NCI-H1694 treated with DMSO at 0.1 percent for 48 hours (cell line): ENCODE measurements around the gene CYP27A1.

Experiments used
- DNase-seq: peaks from one replicate; lab custom pipeline; 2025; lab: John Stamatoyannopoulos, UW

The CYP27A1 gene

DNA sequence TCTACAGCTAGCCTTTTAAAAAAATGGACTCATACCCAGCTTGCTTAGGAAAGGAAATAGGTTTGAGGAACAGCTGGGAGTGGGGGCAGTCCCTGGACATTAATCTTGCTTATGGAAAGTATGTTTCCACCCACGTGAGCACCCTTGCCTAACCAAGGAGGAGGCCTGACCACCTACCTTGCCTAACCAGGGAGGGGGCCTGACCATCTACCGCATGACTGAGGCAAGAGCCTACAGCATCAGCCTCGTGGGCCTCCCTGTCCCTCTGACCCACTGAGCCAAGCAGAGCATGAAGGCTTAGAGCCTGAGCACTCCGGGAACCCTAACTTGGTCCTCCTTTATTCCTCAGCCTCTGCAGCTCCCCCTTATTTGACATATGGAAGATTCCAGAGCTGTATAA lies 29.4 kb downstream of the CYP27A1 start:
- DNase-seq, result no peak

DNA sequence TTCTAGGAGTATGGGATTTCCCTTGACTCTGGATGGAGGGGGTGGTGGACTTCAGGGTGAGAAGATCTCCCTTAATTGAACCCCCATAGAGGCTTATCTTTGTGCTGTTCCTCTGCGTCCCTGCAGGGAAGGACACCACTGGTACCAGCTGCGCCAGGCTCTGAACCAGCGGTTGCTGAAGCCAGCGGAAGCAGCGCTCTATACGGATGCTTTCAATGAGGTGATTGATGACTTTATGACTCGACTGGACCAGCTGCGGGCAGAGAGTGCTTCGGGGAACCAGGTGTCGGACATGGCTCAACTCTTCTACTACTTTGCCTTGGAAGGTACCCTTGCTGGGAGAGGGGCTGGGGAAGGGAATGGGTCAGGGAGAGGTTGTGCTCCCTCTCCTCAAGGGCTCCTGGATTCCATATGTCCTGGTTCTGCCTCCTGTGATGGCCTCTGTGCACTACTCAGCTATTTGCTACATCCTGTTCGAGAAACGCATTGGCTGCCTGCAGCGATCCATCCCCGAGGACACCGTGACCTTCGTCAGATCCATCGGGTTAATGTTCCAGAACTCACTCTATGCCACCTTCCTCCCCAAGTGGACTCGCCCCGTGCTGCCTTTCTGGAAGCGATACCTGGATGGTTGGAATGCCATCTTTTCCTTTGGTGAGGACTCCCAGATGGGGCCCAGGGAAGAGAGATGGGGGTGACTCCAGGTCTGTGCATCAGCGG lies 30.3 kb downstream of the CYP27A1 start:
- DNase-seq, result no peak

DNA sequence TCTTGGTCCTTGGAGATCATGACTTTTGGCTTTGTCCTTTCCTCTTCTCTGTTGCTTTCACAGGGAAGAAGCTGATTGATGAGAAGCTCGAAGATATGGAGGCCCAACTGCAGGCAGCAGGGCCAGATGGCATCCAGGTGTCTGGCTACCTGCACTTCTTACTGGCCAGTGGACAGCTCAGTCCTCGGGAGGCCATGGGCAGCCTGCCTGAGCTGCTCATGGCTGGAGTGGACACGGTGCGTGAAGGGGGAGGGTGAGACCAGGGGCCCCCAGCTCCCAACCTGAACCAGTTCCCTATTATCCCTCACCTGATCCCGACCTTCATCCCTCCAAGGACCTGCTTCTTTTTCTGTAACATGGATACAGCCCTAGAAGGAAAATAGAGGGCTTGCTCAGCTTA lies 30.9 kb downstream of the CYP27A1 start:
- no peak for DNase-seq

DNA sequence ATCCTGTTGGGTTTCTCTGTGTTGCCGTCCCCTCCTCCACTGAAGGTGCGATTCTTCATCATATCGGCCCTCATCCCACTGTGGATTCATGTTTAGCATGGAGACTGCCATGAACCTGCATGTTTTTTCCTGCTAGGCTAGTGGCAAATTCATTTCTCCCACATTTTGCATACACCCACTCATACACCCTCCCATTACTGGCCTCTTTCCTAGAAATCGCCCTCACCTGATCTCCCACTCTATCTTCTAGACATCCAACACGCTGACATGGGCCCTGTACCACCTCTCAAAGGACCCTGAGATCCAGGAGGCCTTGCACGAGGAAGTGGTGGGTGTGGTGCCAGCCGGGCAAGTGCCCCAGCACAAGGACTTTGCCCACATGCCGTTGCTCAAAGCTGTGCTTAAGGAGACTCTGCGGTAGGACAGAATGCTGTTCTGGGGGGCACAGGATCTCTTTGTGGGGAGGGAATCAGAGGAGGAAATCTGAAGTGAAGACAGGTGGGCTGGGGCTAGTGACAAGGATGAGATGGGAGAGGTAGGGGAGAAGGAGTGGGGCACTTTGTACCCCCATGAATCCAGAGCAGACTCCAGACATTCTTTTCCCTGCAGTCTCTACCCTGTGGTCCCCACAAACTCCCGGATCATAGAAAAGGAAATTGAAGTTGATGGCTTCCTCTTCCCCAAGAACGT lies 32.0 kb downstream of the CYP27A1 start:
- DNase-seq, result no peak

DNA sequence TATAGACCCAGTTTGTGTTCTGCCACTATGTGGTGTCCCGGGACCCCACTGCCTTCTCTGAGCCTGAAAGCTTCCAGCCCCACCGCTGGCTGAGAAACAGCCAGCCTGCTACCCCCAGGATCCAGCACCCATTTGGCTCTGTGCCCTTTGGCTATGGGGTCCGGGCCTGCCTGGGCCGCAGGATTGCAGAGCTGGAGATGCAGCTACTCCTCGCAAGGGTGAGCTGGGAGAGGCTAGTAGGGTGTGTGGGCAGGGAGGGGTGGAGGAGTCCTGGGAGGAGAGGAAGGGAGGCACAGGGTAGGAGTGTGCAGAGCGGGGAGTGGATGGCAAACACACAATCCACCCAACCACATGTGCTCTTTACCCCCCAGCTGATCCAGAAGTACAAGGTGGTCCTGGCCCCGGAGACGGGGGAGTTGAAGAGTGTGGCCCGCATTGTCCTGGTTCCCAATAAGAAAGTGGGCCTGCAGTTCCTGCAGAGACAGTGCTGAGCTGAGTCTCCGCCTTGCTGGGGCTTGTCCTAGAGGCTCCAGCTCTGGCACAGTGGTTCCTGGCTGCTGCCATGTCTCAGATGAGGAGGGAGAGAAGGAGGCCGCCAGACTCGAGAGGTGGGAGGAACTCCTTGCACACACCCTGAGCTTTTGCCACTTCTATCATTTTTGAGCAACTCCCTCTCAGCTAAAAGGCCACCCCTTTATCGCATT lies 32.7 kb downstream of the CYP27A1 start:
- DNase-seq, result no peak

DNA sequence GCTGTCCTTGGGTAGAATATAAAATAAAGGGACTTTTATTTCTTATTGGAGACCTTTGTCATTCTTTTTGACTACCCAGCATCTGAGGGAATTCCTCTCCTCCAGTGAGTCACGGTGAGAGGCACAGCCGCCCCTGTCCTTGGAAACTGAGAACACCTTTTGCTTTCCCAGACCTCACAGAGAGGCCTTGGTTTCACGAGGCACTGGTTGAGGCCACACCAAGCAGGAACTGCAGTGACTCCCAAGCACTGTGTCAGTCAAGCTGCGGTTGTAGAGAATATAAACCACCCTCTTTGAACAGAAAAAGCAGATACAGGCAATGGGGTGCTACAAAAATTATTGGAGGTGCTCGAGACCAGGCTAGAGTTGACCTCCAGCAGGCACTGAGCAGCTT lies 33.3 kb downstream of the CYP27A1 start:
- DNase-seq, result no peak

DNA sequence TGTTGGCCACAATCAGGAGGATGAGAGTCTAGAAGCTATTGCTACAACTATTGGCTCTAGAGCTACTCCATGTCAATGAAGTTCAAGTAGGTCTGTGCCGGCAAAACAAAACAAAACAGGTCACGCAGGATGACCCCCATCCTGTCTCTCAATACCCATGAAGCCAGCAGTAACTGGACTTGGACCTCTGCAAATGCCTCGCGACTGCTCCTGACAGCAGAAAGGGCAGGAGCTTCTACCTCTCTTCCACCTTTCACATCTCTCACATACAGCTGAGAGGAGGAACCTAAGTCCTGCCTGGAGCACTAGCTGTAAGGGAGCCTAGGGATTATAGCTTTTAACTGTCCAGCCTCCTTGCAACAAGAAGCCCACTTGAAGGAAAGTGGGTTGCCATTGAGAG lies 33.7 kb downstream of the CYP27A1 start:
- no peak for DNase-seq

DNA sequence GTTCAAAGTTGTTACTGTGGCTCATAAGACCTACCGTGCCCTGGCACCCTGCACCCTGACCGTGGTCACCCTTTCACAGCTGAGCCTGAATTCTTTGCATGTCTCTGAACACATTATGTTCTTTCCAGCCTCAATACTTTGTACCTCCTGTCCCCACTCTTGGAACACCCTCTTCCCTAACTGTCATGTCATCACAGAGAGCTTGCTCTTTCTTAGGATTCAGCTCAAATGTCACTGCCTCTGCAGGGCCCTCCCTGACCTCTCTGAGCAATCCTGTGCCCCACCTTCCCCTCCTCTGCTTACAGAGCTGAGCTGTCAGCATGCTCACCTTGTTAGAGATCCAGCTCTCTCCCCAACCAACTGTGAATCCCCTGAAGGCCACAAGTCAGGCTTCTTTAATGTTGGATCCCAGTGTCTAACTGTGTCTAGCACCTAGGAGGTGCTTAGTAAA lies 34.6 kb downstream of the CYP27A1 start:
- no peak for DNase-seq

DNA sequence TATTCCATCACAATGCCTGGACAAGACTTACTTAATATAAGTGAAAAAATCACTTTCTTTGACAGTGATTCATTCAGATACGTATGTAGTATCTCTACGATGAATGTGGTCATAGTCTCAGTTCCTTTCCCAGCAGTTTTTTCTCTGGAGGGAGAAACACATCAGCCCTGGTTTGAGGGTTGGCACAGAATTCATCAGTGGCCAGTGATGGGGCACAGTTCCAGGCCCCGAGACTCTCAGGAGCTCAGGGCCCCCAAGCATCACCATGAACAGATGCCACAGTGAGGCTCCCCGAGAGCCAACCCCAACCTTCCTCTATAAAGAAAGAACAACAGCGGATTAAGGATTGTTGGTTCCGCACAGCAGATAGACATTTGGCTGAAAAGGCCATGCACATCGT lies 37.1 kb downstream of the CYP27A1 start:
- no peak for DNase-seq

DNA sequence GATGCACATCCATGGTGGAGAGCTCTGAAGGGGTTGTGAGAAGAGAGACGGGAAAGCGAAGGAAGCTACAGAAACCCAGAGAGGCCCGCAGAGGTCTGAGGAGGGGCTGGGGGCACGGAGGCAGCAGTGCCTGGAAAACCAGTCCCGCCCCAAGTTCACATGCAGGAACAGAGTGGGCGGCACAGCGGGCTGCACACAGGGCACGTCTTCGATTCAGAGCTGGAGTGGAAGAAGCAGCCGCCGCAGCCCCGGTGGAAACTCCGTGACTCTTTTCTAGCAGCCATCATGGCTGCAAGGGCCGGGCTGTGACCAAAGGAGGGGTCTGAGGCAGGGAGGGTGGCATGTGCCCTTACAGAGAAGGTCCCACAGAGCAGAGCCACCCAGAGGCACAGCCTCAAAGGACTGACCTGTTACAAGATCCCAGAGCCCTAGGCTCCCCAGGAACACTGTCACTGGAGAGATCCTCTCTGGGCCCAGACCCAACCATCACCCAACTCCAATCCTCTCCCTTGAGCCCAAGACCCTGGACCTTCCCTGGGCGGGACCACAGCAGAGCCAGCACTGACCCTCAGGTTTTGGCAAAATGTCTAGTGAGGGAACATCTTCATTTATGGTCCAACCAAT lies 38.9 kb downstream of the CYP27A1 start:
- DNase-seq, result no peak

DNA sequence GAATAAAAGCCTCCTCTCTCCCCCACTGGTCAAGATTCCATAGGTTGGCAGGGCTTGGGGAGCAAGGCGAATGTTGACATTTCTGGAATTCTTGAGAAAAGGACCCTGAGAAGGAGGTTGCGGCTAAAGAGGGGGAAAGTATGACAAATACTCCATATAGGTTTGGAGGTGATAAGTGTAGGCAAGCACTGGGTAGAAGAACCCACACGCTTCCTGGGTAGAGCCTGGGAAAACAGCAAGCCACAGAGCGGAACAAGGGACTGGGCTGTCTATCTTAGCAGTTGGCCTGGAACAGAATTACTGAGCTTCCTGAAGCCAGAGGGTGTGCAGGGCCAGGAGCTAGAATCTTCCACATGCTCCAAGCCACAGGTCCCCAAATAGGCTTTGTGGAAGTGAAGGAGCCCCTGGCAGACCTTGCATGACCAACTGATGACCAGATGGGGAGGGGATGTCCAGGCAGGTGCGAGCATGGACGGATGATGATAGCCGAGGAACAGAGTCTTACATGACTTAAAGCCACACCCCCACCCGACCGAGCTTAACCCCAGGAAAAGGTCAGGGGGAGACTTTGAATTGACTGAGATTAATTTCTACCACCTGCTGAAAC lies 39.8 kb downstream of the CYP27A1 start:
- DNase-seq, result no peak

DNA sequence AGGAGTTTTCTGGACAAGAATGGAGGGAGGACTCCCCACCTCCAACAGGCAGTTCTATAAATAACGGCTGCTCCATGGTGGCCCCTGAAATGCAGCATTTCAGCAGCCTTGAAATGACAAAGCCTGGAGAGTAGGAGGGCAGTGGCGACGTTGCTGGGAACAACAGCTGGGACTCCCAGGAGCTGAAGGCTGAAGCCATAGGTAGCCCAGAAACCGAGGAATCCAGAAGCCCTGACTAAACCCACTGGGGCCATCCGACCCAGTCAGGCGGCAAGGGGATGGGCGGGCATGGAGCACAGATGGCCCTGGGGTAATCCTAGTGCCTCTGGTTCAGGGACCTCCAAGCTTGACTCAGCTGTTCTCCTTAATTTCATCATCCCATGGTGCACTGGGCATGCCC lies 40.7 kb downstream of the CYP27A1 start:
- DNase-seq, result no peak

DNA sequence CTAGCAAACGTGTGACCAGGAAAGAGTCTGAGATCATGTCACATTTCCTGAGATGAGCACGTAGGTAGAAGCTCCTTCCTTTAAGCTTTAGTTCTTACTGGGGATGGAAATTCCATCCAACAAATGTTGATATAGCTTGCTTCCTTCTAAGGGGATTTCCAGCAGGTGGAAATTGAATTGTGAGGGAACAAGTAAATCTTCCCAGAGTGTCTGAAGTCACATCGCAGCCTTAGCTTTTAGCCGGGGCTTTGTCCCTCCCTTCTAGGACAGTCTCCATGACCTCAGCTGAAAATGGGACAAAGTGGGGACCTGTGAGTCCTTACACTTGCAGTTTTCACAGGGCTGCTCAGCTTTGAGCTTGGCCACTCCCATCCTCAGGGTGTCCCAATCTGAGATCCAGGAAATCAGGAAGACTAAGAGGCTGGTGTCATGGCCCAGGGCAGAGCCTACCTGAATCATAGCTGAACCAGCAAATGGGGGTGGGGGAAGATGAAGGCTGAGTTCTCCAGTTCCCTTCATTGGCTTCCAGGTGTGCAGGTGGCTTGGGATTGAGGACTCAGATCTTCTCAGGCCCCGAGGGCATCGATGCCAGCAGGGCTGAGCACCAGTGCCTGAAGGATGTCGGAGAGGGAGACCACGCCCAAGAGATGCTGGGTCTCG lies 41.4 kb downstream of the CYP27A1 start:
- DNase-seq, result no peak

DNA sequence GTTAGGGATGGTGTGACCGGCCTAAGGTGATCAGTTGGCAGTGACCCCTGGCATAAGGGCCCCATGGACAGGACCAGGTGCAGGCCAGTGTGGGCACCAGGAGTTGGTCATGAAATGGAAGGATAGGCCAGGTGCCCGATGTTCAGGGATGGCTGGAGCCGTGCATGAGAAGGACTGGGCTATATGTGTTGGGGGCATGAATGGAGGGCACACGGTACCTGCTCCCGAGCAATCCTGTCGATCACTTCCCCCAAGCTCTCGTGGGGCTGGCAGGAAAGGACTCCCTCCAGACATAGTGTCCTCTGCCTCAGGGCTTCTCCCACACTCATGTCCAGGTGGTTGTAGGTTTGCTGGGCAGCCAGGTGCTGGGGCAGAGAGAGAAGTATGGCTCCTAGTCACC lies 42.1 kb downstream of the CYP27A1 start:
- DNase-seq, result no peak

DNA sequence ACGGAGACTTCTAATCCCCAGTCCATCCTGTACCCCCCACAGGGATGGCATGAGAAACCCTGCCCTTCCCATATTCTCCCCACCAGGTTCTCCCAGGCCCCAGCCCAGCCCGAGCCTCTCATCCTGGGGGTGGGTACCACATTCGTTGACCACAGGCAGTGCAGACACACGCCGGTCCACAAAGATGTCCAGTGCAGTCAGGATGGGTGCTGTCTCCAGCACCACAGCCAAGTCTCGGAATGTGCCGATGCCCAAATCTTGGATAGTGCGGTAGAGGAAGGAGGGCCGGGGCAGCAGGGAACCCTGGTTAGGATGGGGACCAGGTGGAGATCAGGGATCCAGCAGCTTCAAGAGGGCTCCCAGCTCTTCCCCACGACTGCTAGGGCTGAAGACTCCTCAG lies 44.8 kb downstream of the CYP27A1 start:
- no peak for DNase-seq

DNA sequence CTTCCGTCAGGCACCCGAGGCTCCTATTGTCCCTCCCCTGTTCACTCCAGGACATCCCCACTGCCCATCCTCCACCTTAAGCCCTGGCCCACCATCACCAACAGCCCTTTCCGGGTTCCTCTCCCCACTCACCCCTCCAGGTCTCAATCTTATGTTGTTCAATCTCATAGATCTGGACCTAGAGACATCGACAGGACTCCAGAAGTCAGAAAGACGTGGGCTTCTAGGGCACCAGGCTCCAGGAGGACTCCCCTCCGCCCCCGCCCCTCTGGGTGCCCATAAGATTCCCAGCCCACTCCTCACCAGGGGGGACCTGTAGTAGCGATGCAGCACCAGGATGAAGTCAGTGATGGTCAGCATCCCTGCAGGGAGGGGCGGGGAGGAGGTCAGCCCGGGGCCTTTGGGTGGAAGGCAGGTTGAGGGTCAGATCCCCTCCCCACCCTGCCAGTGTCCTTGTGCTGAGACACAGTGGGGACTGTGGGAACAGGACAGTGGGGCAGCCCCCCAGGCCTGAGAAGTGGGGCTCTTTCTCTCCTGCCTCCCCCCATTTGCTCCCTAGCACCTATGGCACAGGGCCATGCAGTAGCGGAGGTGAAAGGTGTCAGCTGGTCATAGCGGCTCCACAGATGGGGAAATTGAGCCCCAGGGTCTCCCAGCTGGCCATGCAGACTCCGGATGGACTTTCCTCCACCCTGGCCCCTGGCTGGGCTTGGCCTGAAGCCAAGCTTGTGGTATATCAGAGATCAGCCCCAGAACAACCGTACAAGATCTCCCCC lies 45.9 kb downstream of the CYP27A1 start:
- DNase-seq, result no peak

DNA sequence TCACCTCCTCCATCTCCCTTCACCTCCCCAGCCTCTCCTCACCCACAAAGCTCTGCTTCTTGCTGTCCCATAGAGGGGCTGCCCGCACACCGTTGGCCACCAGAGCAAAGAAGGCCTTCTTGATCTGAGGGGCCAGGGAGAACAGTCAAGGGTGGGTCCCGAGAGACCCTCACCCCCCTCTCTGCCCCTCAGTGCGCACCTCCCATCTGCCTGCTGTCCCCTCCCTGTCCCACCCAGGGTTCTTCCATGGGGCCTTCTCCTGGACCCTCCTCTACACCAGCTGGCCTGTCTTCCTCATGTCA lies 46.5 kb downstream of the CYP27A1 start:
- no peak for DNase-seq

DNA sequence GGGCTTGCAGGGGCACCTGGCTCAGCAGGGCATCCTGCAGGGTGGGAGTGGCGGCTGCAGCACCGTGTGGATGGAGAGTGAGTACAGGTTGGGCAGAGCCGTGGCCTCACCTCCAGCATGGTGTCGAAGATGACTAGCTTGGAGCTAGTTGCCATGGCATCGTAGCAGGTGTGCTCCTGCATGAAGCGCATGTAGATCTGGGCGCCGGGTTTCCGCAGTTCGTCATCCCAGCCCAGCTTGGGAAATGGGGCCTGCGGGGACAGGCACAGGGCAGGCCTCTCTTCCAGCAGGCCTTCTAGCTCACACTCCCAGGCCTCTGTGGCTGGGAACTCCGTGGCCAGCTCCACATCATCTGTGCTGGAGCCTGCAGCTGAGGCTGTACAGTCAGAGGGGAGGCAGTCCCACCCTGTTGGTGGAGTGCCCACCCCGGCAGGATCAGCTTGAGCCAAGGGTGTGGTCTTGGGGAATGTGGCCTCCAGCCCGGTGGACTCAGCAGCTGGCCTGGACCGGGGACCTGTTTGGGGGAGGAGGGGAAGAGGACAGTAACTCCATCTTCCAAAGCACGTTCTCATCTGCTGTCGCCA lies 48.0 kb downstream of the CYP27A1 start:
- DNase-seq, result no peak

DNA sequence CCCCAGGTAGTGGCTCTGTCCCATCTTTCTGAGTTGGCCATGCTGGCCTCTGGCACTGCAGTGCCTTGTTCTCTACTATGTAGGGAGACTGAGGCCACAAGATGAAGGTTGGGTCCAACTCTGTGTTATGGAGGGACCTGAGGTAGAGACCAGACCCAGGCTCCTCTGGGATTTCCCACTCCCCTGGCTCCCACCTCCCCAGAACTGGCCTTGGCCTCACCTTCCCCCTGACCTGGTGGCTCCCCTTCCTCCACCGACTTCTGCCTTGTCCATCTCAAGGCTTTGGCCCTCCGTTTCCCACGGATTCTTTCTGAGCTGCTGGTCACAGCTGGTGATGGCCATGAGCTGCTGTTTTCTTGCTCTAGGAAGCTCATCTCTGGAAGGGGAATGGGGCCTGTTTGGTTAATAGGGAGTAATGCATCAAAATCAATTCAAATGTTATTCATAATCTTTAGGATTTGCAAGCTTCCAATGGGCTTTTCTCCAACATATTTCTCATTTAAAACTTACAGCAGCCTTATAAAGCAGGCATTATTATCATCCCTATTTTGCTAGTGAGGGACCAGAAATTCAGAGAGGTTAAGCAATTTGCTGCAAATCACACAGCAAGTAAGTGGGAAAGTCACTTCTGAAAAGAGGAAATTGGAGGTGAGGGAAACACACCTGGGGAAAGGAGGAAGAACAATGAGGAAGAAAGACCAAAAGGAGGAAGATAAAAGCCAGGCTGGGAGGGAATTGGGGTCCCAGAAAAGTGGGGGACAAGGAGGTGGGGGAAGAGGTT lies 48.8 kb downstream of the CYP27A1 start:
- DNase-seq, result no peak

DNA sequence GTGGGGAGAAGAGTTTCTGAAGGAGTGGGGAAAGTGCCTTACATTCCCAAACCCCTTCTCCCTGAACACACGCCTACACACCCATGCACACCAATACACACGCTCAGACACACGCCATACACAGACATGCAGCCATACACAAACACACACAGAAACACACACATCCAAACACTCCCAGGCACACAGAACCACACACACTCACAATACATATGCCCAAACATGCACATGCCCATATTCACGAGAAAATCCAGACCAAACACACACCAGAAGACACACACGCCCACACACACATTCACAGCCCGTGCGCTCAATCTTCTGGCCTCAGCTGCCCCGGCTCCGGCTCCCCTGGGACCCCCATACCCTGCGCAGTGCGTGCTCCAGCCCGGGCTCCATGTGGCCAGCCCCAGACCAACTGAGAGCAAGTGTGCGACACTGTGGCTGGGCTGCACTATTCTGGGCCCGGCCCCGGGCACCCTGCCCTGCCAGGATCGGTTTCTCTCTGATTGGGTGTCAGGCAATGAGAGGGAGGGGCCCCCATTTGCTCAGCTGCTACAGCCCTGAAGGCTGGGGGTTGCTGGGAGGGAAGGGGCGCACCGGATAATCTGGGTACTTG lies 49.5 kb downstream of the CYP27A1 start, which contains the start of gene PRKAG3:
TSS of gene PRKAG3 (minus strand) at position 426 of the 613 bp plus-strand sequence.
- no peak for DNase-seq
